CD4-positive, alpha-beta T cell treated with Interleukin-17A for 4 hours (primary cell): ENCODE data around the gene DLG2.

Experiments used
- DNase-seq: peaks from one replicate; pipeline ENCODE4 v3.0.0-alpha.2; 2020; ENCODE audit warnings: mixed read lengths

The DLG2 gene

DNA sequence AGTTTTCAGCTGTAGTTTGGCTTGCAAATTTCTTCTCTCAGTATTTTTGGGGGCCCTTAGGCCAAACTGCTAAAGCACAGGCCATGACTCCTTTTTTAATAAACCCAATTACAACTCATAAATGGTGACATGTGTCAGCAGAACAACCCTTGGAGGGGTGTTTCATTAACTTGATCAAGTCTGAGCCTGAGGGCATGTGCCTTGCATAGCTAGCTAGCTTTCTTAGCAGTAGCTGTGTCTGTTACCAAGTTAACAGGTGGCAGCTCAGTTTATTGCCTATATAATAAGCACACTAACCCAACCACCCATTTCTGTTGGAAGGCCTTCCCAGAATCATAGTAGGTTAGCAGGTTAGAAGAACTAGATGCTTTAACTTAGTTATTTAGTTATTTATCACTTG is 1390.7 kb downstream of the DLG2 start:
- DNase-seq, result no peak

DNA sequence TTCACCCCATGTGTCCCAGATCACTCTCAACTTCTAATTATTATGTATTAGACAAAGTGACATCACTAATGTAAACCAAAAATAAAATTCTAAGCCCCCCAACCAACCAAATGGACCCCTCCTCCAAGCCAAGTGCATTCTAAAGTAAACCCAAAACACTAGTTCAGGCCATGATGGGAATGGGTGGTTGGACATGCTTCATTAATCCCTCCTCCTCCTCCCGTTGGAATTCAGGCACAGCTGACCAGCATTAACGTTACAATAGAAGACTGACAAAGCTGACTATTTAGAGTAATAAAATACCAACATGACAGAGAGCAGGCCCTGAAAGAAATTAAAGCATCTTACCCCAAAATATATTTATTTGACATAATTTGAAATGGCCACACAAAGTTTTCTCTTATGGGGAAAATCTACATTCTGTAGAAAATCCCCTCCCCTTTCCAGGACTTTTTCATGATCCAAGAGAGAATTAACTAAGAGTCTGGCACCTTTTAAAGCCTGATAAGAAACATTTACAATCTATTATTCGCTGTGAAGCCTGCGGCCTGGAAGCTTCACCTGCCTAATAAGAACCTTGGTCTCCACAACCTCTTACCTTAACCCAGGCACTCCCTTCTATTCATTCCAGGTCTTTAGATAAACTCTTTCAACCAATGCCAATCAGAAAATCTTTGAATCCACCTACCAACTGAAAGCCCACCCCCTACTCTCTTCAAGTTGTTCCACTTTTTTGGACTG is 1392.5 kb downstream of the DLG2 start:
- DNase-seq, result no peak

DNA sequence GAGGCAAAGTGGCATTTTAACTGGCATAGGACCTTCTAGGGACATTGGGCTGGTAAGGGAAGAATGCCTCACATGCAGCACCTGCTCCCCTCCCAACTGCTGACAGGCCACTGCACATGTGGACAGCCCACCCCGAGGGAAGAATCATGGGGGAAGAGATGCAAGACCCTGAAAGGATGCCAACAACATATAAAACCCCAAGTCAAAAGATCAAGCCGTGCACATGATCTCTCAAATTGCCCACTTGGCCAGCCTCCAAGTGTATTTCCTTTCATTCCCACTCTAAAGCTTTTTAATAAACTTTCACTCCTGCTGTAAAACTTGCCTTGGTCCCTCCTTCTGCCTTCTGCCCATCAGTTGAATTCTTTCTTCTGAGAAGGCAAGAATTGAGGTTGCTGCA is 1393.1 kb downstream of the DLG2 start:
- no peak for DNase-seq

DNA sequence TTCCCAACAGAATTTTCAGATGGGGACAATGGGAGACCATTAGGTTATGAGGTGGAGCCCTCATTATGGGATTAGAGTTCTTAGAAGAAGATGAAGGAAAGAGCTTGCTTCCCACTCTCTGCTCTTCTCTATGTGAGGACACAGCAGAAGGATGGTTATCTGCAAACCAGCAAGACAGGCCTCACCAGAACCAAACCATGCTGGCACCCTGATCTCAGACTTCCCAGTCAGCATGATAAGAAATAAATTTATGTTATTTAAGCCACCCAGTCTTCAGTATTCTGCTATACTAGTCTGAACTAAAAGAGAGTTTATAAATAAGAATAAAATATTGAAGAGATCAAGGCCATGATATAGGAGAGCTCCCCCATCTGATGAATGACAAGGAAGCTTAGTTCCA is 1394.6 kb downstream of the DLG2 start:
- DNase-seq, result no peak

DNA sequence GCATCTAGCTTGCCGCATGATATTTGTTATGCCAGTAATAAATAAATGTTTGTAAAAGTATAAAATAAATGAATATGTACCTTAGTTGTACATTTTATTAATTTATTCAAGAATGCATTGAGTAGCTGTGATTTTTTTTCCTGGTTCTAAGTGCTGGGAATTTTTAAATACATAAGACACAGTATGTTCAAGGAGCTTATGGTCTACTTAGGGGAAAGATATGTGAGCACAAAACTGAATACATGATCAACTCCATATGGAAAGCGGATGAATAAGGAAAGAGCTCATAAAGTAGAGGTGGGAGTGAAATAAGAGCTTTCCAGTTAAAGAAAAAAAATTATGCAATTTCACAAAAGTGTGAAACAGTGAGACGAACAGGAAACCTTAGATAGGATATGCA is 1396.7 kb downstream of the DLG2 start:
- DNase-seq, result no peak

DNA sequence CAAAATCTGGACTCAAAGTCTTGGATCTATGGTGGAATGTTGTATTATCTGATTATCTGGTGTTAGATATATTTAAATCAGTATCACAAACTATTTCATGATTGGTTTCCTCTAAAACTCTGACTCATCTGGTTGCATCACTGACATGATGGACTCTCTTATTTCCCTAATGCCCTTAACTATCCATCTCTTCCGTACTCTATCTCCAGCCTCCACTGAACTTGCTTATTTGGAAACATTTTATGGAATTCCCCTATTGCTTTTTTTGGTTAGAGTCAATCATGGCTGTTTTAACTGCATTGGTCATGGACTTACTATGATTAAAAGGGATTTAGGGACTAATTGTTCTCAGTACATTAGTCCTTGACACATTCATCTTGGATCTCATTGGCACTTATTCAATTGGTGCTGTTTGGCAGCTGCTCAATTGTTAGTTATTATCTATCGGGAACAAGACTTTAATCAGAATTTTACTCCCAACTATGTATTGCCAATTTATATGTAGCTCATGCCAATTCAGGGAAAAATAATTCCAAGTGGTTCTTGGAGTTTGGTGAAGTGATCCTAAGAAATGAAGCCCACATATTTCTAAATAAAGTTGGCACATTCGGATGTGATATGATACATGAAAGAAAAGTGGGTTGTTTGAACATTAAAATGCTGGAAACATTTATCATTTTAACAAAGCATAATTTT is 1399.0 kb downstream of the DLG2 start:
- no peak for DNase-seq

DNA sequence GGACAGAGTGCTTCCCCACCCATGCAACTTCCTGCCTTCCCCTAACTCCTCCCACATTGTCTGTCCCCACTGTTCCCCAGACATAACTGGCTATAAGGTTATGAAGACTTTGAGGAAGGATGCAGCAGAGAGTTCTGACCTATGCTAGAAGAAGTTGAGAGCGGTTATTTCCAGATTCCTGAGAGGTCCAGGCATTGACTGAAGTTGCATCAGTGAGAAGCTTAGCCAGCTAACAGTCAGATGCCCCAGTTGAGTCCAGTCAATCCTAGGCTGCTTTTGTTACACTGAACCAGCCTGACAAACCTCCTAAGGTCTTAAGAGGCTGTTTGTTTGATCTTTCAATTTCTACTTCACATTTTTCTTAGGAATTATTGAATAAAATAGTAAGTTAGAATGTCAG is 1403.1 kb downstream of the DLG2 start:
- no peak for DNase-seq

DNA sequence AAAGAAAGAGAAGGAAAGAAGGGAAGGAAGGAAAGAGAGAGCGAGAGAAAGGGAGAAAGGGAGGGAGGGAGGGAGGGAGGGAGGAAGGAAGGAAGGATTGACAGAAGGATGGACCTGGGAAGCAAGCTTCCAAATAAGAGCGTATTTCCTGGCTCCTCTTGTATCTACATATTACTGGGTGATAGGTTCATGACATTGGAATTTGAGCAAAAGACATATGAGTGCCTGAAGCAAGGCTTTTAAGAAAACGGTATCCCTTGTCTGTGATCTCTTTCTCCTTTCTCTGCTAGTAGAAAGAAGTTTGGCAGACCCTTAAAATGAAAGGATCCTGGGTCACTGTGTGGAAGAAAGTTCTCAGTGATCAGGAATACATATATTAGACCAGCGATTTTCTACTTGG is 1408.8 kb downstream of the DLG2 start:
- DNase-seq, result no peak

DNA sequence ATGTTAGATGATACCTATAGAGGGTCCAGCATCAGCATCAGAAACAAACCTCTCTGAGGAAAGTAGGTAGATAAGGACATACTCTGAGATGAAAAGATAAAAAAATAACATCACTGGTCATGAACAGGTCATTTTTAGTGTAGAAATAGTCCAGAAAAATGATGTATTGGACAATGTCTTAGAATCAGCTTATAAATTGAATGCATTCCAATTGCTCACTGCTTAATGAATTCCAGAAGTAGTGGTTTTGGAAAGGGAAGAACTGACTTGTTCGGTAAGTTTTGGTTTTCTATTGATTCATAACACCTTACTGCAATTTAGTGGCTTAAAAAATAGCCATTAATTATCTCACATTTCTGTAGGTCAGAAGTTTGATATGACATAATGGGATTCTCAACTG is 1411.5 kb downstream of the DLG2 start:
- DNase-seq, result no peak

DNA sequence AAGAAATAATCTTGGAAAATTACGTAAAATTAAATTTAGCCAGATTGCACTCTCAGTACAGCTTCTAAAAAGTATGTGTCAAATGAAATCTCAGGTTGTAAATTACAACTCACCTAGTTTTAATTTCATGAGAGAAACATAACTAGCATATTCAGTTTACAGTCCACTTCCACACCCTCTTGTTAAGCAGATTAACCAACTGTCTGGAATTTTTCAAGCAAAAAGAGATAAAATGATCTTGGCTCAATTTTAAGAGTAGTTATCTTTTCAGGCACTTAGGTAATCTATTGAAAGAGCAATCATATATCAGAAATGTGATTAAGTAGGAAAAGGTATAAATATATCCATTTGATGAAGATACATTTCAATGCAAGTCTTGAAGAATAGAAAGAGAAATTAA is 1412.6 kb downstream of the DLG2 start:
- no peak for DNase-seq

DNA sequence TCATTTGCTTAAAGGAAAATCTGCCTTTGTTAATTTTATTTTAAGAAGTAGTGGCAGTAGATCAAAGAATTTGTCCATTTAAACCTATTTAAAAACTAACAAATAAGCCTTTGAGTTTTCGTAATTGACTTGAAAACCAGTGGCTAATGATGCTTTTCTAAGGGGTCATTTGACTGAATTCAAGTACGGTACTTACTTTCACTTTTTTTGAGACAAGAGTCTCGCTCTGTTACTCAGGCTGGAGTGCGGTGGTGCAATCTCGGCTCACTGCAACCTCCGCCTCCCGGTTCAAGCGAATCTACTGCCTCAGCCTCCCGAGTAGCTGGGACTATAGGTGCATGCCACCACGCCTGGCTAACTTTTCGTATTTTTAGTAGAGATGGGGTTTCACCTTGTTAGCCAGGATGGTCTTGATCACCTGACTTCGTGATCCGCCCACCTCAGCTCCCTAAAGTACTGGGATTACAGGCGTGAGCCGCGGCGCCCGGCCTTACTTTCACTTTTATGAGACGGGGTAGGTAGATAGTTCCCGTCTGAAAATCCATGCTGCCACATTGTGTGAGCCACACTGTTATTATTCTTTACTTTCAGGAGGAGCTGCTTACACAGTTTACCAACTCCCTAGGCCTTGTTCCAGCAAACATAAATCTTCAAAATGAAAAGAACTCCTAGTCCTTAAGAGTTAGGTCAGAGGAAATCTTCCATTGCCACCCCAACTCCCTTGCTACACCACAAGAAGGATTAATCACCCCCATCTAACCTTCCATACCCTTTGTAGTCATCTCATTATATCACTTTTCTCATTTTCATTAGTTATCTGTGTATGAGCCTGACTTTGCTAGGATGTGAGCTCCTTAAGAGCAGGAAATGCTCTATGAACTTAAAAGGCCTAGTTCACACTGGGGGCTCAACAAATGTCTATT is 1414.4 kb downstream of the DLG2 start:
- DNase-seq, result no peak

DNA sequence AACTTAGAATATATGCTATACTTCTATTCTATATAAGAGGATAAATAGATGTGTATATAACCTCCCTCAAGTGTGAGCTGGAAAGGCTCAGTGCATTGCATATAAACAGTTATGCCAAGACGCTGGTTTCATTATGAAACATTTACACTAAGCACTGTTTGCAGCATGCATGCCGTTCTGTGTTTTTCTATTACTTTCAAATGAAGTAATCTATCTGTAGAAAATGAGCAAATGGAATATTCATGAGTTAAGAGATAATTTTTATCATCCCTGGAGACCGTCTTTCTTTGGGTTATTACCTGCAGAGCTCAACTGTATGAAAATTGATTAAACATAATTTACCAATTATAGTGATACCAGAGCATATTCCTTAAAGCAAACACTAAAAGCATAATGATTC is 1415.2 kb downstream of the DLG2 start:
- no peak for DNase-seq

DNA sequence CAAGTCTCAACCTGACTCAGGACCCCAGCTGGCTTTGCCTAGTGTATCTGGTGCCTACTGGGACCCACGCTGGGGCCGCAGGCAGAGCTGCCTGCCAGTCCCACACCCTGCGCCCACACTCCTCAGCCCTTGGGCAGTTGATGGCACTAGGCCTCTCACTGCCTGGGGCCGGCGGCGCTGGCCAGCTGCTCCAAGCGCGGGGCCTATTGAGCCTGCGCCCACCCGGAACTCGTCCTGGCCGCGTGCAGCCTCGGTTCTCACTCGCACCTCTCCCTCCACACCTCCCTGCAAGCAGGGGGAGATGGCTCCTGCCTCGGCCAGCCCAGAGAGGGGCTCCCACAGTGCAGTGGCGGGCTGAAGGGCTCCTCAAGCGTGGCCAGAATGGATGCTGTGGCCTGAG is 1432.4 kb downstream of the DLG2 start:
- no peak for DNase-seq

DNA sequence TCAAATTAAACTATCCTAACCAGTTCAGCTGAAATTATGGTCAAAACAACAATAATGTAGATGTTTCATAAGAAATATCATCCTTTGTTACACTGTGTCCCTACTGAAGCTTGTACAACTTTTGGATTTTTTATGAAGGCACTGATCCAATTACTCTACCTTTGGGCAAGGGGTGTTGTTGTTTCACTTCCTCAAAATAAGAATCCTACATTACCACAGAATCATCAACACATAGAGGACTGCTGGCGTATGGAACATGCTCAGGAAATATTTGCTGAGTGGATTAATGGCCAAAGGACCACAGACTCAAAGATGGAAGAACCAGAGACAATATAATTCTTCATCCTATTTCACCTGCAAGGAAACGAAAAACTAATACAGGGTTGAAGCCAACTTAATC is 1433.4 kb downstream of the DLG2 start:
- no peak for DNase-seq

DNA sequence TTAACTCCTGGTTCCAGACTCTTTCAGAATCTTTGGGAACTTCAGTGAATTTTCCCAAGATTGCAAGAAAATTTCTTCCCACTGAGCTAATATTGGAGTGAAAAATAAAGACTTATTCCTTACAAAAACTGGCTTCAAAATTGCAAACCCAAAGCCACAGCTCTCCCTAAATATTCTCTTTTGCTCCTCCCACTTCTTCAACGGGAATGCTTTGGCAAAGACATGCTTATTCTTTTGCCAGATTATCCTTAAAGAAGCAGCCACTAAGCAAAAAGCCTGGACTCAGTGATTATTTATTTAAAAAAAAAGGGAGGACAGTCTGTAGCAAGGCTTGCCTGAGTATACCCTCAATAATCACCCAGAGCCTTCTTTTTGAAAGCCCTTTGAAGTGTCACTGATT is 1438.6 kb downstream of the DLG2 start:
- no peak for DNase-seq

DNA sequence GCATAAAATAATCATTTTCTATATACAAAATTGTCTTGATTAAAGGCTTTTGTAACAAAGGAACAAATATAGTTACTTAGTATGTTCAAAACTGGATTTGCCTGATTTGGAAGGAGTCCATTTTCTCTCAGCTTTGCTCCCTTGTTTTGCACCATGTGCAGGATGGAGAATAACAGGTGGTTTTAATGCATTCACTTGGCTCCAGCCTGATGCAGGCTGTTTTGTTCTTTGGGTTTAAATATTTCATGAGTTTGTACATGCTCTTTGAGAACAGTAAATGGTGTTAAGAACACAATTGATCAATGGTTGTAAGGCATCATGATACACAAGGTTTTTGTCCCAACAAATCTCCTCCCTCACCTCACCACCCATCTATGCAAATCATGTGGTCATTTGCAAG is 1454.1 kb downstream of the DLG2 start:
- no peak for DNase-seq

DNA sequence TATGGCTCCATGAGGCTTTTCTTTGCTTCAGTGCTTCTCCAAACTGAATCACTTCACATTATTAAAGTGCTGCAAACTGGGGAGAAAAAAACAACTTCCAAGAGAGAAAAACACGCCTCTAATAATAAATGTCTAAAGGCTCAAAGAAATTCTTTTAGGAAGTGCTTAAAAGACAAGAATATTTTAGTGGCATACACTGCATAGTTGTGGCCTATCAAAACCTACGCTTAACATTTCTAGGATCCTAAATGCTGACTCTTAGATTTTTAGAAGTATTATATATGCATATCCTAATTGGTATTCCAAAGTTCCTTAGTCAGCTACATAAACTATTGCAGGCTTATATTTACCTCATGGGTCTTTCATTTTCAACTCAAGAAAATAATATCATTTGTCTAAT is 1462.0 kb downstream of the DLG2 start:
- DNase-seq, result no peak

DNA sequence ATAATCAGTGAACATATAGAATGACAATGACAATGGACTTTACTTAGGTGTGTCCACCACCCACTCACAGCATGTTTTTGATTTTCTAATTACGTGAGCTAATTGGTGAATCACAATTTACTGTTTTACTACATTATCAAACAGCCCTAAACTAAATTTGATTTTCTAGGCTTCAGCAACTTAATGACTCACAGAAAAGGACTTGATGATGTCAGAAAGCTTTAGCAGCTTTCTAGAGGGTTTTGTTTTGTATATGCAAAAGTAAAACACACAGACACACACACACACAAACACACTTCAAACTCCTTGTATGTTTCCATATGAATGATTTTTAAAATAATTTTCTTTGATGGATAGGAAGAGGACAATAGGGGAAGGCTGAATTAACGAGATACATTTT is 1462.4 kb downstream of the DLG2 start:
- no peak for DNase-seq

DNA sequence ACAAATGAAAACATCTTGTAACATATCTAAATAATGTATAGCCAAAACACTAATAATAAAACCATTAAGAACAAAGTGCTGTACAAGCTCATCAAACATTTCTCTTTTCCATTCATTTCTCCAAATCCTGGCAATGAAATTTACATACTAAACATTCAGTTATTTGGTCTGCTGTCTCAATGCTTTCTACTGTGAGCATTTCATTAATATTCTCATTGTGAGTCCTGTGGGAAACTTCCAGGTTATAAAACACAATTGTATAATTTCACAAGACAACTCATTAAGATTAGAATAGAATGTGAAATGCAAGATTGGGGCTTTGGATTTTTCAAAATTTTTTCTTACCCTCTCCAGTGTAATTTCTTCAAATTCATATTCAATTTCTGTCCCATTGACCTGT is 1464.0 kb downstream of the DLG2 start:
- no peak for DNase-seq

DNA sequence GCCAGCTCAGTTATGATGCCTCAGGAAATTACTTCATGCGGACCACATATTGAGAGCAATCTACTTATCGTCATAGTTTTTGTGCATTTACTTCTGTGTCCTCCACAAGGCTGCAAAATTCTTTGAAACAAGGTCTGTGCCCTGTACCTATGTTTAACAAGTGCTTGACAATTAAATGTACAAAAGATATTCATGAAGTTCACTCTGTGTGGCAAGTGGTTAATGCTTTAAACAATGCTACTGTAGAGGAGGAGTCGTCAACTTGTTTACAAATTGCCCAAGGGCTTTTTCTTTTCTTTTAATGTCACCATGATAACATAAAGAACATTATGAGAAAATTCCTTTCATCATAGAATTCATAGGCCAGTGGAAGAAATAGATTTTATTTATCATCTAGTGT is 1469.5 kb downstream of the DLG2 start:
- DNase-seq, result no peak

DNA sequence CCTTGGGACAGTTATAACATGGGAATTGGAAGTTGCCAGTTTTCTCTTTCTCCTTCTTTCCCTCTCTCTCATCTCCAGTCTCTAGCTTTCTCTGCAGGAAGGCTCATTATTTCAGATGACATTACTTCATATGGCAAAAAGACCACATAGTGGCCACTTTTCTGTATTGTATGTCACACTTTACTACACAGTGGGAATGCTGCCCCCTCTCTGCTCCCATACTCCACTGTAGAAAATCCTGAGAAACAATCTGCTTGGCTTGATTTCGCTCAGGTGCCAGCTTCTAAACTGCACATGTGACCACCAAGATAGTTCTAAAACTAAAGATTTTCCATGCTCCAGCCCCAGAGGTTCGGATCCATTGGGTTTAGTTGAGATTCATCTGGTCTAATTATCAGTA is 1480.3 kb downstream of the DLG2 start:
- no peak for DNase-seq

DNA sequence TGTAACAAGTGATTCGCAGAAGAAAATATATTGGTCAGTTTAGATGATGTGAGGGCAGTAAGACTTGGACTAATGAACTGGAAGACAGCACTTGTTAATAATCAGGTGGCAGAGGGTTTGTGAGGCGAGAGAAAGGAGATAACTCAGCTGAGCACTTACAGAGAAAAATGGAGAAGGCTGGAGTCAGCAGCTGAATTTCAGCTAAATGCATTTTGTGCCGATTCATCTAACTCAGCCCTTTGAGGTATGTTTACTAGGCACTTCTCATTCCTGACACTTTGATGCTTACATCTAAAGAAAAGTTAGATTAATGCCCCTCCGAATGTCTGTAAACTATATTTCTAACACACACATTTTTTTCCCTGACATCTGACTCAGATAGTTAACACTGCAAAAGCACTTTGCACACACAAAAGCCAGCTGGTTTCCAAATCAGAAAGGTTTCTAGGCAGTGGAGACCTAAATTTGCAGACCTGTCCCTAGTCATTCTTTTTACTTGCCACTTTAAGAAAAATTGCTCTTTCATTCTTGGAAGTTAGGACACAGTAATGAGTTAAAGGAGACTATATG is 1481.4 kb downstream of the DLG2 start:
- DNase-seq, result no peak

DNA sequence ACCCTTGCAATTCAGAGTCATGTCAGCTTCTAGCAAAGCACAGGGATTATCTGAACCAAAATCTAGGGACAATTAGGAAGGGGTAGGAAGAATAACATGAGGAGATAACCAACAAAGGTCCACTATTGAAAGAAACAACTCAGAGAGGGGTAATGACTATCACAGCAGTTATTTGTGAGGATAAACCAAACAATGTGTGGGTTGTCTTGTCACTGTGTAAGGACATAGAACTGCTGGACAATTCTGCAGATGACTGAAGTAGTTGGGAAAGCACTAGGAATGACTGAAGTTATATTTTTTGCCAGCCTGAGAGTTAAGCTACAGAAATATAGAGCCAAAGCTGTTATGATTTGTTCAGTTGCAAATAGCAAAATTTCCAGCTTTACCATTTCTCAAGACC is 1482.6 kb downstream of the DLG2 start:
- no peak for DNase-seq

DNA sequence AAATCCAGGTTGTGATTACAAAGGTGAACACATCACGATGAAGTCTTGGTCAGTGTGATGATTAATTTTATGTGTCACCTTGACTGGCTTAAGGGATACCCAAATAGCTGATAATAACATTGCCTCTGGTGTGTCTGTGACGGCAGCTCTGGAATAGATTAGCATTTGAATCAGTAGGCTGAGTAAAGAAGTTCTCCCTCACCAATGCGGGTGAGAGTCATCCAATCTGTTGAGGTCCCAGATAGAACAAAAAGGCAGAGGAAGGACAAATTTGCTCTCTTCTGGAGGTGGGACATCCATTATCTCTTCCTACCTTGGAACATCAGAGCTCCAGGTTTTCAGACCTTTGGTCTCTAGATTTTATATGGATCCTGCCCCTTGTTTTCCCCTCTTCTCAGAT is 1484.7 kb downstream of the DLG2 start:
- DNase-seq, result no peak
